Endothelial cell (in vitro differentiated cells): Measurements from ENCODE around the gene IRX3. TPM values are rescaled to one million over a fixed set of nuclear protein-coding genes. Genes with fewer than 3 reads are reported as not detected.

ENCODE experiments used
- DNase-seq: peaks from one replicate; pipeline ENCODE4 v3.0.0; 2021; ENCODE audit warnings: low spot score
- H3K27ac Mint-ChIP-seq: one replicate; pipeline ENCODE4 v1.8.0; 2021; ENCODE audit warnings: mixed read lengths, inconsistent platforms; ENCODE audit not compliant: unreplicated experiment
- H3K27me3 Mint-ChIP-seq: one replicate; pipeline ENCODE4 v1.8.0; 2021; ENCODE audit warnings: mild to moderate bottlenecking, moderate library complexity, mixed read lengths, inconsistent platforms; ENCODE audit not compliant: unreplicated experiment
- H3K36me3 Mint-ChIP-seq: one replicate; pipeline ENCODE4 v1.8.0; 2021; ENCODE audit warnings: mild to moderate bottlenecking, low read depth, mixed read lengths, inconsistent platforms; ENCODE audit not compliant: unreplicated experiment
- H3K4me1 Mint-ChIP-seq: one replicate; pipeline ENCODE4 v1.8.0; 2021; ENCODE audit warnings: mild to moderate bottlenecking, mixed read lengths, inconsistent platforms; ENCODE audit not compliant: unreplicated experiment
- H3K4me3 Mint-ChIP-seq: one replicate; pipeline ENCODE4 v1.8.0; 2021; ENCODE audit warnings: mild to moderate bottlenecking, mixed read lengths, inconsistent platforms; ENCODE audit not compliant: unreplicated experiment
- H3K9me3 Mint-ChIP-seq: one replicate; pipeline ENCODE4 v1.8.0; 2021; ENCODE audit warnings: mixed read lengths, inconsistent platforms; ENCODE audit not compliant: unreplicated experiment
- CTCF ChIP-seq: fragments of 200-600 bp; sonication (generic); IDR thresholded peaks from one replicate; pipeline ENCODE4 v1.5.0; 2021; ENCODE audit warnings: antibody characterized with exemption; ENCODE audit not compliant: unreplicated experiment
- long read RNA-seq: library from polyadenylated mRNA; unstranded; transcript quantifications from one replicate; pipeline ENCODE4 v2.0.0, GENCODE V29; 2020; ENCODE audit not compliant: unreplicated experiment
- total RNA-seq: library from RNA; stranded (reverse); fragmentation: NEBNext Ultra II Directional; extraction: Animal tissue kit (Norgen Biotek cat#: 25700); gene quantifications from one replicate; pipeline ENCODE4 v1.2.1, GENCODE V29; 2021; ENCODE audit not compliant: unreplicated experiment

Gene IRX3
- 30.5 TPM for total RNA-seq
- long read RNA-seq, partial matches to known transcripts = 3 of 5 reads
- long read RNA-seq, other reads (novel, unspliced or antisense) = 1 of 5 reads

- Mint-ChIP-seq H3K4me1 (peaks cover 36% of the 10 kb centered on the region), H3K9me3 (no peaks in the 10 kb centered on the region), H3K4me3 (peak within 1 kb of the TSS; percentile 97), H3K36me3 (peaks cover 20% of the 10 kb centered on the region), H3K27ac (peak within 1 kb of the TSS; percentile 79), H3K27me3 (peaks cover 26% of the 10 kb centered on the region)
- peak; percentile 83 for DNase-seq
- TF ChIP-seq CTCF = no peak
Measured at GRCh38 chr16:54286366-54287130, at the start of gene IRX3. IRX3 (minus strand) TSS chr16:54286787; CDS start chr16:54286050, 737 bp downstream.

GRCh38 chr16:54335230-54335629, 48.6 kb upstream of the IRX3 start:
- Mint-ChIP-seq H3K4me3 (no peak overlapping the region), H3K27ac (no peak overlapping the region), H3K36me3 (no peaks in the 10 kb centered on the region), H3K4me1 (peaks cover 4% of the 10 kb centered on the region), H3K9me3 (no peaks in the 10 kb centered on the region), H3K27me3 (no peaks in the 10 kb centered on the region)
- no peak for TF ChIP-seq CTCF
- no peak for DNase-seq

- H3K9me3 Mint-ChIP-seq = no peaks in the 10 kb centered on the region
- no peak for TF ChIP-seq CTCF
- DNase-seq = no peak
- H3K4me3 Mint-ChIP-seq = no peak overlapping the region
- H3K27ac Mint-ChIP-seq = no peak overlapping the region
- no peaks in the 10 kb centered on the region for H3K36me3 Mint-ChIP-seq
- H3K4me1 Mint-ChIP-seq = peaks cover 4% of the 10 kb centered on the region
- no peaks in the 10 kb centered on the region for H3K27me3 Mint-ChIP-seq
Measured at GRCh38 chr16:54334208-54334607, 47.6 kb upstream of the IRX3 start.

GRCh38 chr16:54331241-54332002, 44.8 kb upstream of the IRX3 start:
- Mint-ChIP-seq H3K36me3 (no peaks in the 10 kb centered on the region), H3K4me1 (peaks cover 4% of the 10 kb centered on the region), H3K27me3 (no peaks in the 10 kb centered on the region), H3K27ac (no peak overlapping the region), H3K4me3 (no peak overlapping the region), H3K9me3 (no peaks in the 10 kb centered on the region)
- no peak for DNase-seq
- TF ChIP-seq CTCF = no peak

- H3K4me1 Mint-ChIP-seq = no peaks in the 10 kb centered on the region
- no peaks in the 10 kb centered on the region for H3K36me3 Mint-ChIP-seq
- no peak for DNase-seq
- H3K4me3 Mint-ChIP-seq = no peak overlapping the region
- H3K9me3 Mint-ChIP-seq = no peaks in the 10 kb centered on the region
- peaks cover 2% of the 10 kb centered on the region for H3K27me3 Mint-ChIP-seq
- H3K27ac Mint-ChIP-seq = no peak overlapping the region
- no peak for TF ChIP-seq CTCF
Measured at GRCh38 chr16:54327609-54328008, 41.0 kb upstream of the IRX3 start.
